Aorta (tissue), 5 donors: ENCODE measurements around the gene ELANE. TPM values are rescaled to one million over a fixed set of nuclear protein-coding genes. Genes with fewer than 3 reads are reported as not detected.
"Not testable (repeated sequence)": the region's sequence is repeated elsewhere in the genome, so short reads cannot be mapped to it uniquely, and the experiment has no call there.

Experiments
- ATAC-seq: fragments of 200-7000 bp; cut with Tn5 transposase; one replicate; pipeline ENCODE4 v1.9.1; 2022; ENCODE audit warnings: moderate library complexity; ENCODE audit not compliant: low FRiP score
- DNase-seq, 2 donors: peaks; one replicate each; pipeline ENCODE4 v3.0.0-alpha.2; 2020
- H3K27ac ChIP-seq, 2 donors: one replicate each; pipeline ENCODE4 v1.5.1; 2013; ENCODE audit warnings: low read length in 2 of 2, mild to moderate bottlenecking in 2 of 2, moderate library complexity in 2 of 2, control low read depth in 1 of 2, inconsistent platforms in 1 of 2, low read depth in 1 of 2
- H3K27me3 ChIP-seq, 2 donors: one replicate each; pipeline ENCODE4 v1.6.1; 2013; ENCODE audit warnings: control low read depth in 1 of 2, low read length in 1 of 2, mild to moderate bottlenecking in 1 of 2, moderate library complexity in 1 of 2; ENCODE audit not compliant: insufficient read depth in 2 of 2, control insufficient read depth in 1 of 2
- H3K36me3 ChIP-seq, 2 donors: one replicate each; pipeline ENCODE4 v1.6.1; 2013; ENCODE audit warnings: control low read depth in 1 of 2, low read length in 1 of 2, mild to moderate bottlenecking in 1 of 2; ENCODE audit not compliant: insufficient read depth in 2 of 2, control insufficient read depth in 1 of 2
- H3K4me1 ChIP-seq, 2 donors: one replicate each; pipeline ENCODE4 v1.6.1; 2013; ENCODE audit warnings: low read length in 2 of 2, control low read depth in 1 of 2, mild to moderate bottlenecking in 1 of 2, moderate library complexity in 1 of 2; ENCODE audit not compliant: insufficient read depth in 2 of 2, control insufficient read depth in 1 of 2
- H3K4me3 ChIP-seq, 2 donors: one replicate each; pipeline ENCODE4 v1.5.1; 2013; ENCODE audit warnings: low read length in 2 of 2, control low read depth in 1 of 2, mild to moderate bottlenecking in 1 of 2
- H3K9me3 ChIP-seq: one replicate; pipeline ENCODE4 v1.6.1; 2013; ENCODE audit warnings: mild to moderate bottlenecking, low read length; ENCODE audit not compliant: control insufficient read depth
- WGBS, 2 donors: extraction: QIAGEN DNeasy Blood & Tissue Kit; methylation state at CpG; one replicate each; pipeline ENCODE4 v1.1.7; 2013; 5-methylcytosine and 5-hydroxymethylcytosine counted together
- intact Hi-C, 2 donors: fragments of 100-400 bp; cut with DNase I; formaldehyde crosslinking; loops; one replicate each; pipeline versions ENCODE4 v1.14.2 to v1.15.0; 2022
- polyA plus RNA-seq, 2 donors: library from polyadenylated mRNA; stranded (reverse); fragments of 200-250 nt; gene quantifications; one replicate each; pipeline ENCODE4 v1.2.3, GENCODE V29; 2013
- total RNA-seq, 2 donors: library from RNA; stranded (reverse); fragmentation: NEBNext Ultra II Directional; extraction: Animal tissue kit (Norgen Biotek cat#: 25700); gene quantifications; one replicate each; pipeline ENCODE4 v1.2.1, GENCODE V29; 2021
- donor health status: healthy with polysubstance abuse.
- donor health status: Bipolar disorder and iron deficiency.
- donor health status: DM: no; HTN: no; CAD: no.
- donor health status: DM: no; HTN: no; CAD: no.
- donor health status: DM: yes; HTN: yes; CAD: no.

Gene ELANE
- total and polyA plus RNA-seq, 4 donors = 2.0 TPM; not detected in 3

GRCh38 chr19:831407-832369 lies 20.4 kb upstream of the ELANE start:
- Histone ChIP-seq H3K36me3 (no peaks in the 10 kb centered on the region), H3K4me3 (no peak overlapping the region), H3K9me3 (peaks cover 2% of the 10 kb centered on the region), H3K27ac (no peak overlapping the region), H3K27me3 (no peaks in the 10 kb centered on the region), H3K4me1 (no peaks in the 10 kb centered on the region)
- ATAC-seq = no peak
- intact Hi-C loops = no loop called here
- WGBS, 2 donors = 59 to 60% methylated on average over 37 to 38 of the region's 38 CpGs
- DNase-seq = no peak

DNA sequence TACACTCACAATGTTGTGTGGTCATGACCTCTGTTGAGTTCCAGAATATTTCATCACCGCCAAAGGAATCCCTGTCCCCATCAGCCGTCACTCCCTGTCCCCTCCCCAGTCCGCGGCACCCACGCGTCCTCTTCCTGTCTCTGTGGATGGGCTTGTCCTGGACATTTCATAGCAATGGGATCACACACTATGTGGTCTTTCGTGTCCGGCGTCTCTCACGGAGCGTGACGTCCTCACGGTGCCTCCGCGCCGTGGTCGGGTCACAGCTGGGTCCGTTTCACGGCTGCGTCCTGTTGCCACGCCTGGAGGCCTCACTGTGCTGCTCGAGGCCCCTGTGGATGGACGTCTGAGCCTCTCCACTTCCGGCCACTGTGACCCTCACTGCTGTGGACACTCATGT lies 17.9 kb upstream of the ELANE start:
- Histone ChIP-seq H3K36me3 (no peaks in the 10 kb centered on the region), H3K27ac (no peak overlapping the region), H3K4me3 (no peak overlapping the region), H3K4me1 (no peaks in the 10 kb centered on the region), H3K27me3 (no peaks in the 10 kb centered on the region), H3K9me3 (peaks cover 2% of the 10 kb centered on the region)
- ATAC-seq (no peak), DNase-seq (no peak)
- WGBS, 2 donors = 71 to 78% methylated on average over 24 of the region's 24 CpGs
- intact Hi-C loops = no loop called here

DNA sequence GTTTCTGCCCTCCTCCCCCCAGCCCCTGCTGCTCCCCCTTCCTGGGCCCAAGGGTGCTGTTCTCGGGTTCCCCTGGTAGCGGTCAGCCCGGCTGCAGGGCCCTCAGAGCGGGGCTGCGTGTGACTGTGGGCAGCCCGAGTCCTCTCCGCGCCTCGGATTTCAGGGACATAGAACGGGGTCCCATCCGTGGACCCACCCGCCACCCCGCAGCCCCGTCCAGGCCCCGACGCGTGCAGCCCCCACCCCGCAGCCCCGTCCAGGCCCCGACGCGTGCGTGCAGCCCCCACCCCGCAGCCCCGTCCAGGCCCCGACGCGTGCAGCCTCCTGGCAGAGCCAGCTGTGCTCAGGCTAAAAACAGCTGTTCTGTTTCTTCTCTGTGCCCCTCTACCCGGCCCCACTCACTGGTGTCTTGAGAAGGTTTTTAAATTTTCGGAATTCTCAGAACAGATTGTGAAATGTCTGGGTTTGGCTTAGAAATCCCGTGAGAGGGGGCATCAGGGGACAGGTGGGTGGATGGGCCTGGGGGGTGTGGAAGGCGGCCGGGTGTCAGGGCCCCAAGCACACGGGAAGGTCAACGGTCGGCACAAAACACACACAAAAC lies 16.8 kb upstream of the ELANE start:
- Histone ChIP-seq H3K9me3 (peaks cover 2% of the 10 kb centered on the region), H3K4me1 (no peaks in the 10 kb centered on the region), H3K36me3 (no peaks in the 10 kb centered on the region), H3K27me3 (no peaks in the 10 kb centered on the region), H3K27ac (no peak overlapping the region), H3K4me3 (no peak overlapping the region)
- DNase-seq (peak in 1 of 2 donors; percentile 81), ATAC-seq (peak; percentile 84)
- intact Hi-C loops = no loop called here
- WGBS, 2 donors = 61 to 63% methylated on average over 32 to 36 of the region's 36 CpGs

DNA sequence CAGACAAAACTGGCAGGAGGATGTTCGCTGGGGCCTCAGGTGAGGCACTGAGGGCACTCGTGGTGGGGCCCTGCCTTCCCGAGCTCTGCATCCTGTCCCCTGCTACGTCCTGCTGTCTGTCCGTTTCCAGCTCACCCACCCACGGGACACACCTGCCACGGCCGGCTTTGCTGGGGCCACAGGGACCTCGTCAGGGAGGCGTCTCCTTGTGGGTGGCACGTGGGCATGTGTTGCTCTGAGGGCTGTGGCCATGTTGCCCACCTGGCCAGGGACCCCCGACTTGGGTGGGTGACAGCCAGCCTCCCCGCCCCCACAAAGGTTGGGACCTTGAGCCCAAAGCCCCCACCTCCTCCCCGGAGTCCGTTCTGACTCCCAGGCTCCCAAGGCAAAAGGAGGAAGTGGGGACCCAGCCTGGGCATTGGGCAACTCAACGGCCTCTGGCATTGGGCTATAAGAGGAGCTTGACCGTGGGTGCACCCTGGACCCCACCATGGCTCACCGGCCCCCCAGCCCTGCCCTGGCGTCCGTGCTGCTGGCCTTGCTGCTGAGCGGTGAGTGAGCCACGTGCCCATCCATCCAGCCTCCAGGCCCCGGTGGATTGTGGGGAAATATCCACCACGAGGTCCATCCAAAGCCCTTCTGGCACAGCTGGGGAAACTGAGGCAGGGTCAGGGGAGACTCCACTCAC lies 11.4 kb upstream of the ELANE start, which contains the start of gene PRTN3:
TSS of gene PRTN3 (plus strand) at position 481 of the 688 bp plus-strand sequence. CDS start at position 491, 10 bp downstream.
- intact Hi-C loops = no loop called here
- 73 to 78% methylated on average over 24 of the region's 24 CpGs for WGBS, 2 donors
- ATAC-seq = peak; percentile 23

GRCh38 chr19:842802-843179 lies 9.3 kb upstream of the ELANE start:
- H3K27ac ChIP-seq, H3K4me3 ChIP-seq, ATAC-seq, H3K4me1 ChIP-seq, H3K36me3 ChIP-seq, DNase-seq, intact Hi-C loops, H3K27me3 ChIP-seq, H3K9me3 ChIP-seq: not testable (repeated sequence)
- WGBS, 2 donors = 80% methylated on average over 7 of the region's 7 CpGs

More for the DNA sequence above, 11.4 kb upstream of the ELANE start, which contains the start of gene PRTN3:
- no peak within 1 kb of the TSS for H3K4me3 ChIP-seq
- no peaks in the 10 kb centered on the region for H3K4me1 ChIP-seq
- H3K36me3 ChIP-seq = no peaks in the 10 kb centered on the region
- DNase-seq = peak in 1 of 2 donors; percentile 66
- no peaks in the 10 kb centered on the region for H3K9me3 ChIP-seq
- H3K27ac ChIP-seq = no peak within 1 kb of the TSS
- H3K27me3 ChIP-seq = no peaks in the 10 kb centered on the region

DNA sequence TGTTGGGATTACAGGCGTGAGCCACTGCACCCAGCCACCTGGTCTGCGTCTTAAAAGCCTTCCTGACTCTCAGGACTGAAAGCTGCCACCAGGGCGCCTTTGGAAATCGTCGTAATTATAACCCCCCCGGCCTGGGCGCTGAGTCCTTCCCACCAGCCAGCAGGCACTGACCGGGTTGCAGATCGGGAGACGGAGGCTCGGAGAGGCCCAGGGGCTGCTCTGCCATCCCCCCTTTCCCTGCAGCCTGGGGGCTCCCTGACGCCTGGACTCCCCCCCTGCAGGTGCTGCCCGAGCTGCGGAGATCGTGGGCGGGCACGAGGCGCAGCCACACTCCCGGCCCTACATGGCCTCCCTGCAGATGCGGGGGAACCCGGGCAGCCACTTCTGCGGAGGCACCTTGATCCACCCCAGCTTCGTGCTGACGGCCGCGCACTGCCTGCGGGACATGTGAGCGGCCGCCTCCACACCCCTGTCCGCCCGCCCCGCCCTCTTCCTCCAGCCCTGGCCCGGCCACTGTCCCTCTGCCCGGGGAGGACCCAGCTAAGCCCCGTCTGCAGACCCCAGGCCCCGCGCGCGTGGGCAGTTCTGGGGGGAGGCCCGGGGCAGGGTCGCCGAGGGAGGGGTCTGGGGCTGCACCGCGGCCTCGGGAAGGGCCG lies 8.8 kb upstream of the ELANE start:
- DNase-seq = no peak
- Histone ChIP-seq H3K27ac (no peak overlapping the region), H3K4me1 (no peaks in the 10 kb centered on the region), H3K4me3 (no peak overlapping the region), H3K27me3 (no peaks in the 10 kb centered on the region), H3K9me3 (no peaks in the 10 kb centered on the region), H3K36me3 (no peaks in the 10 kb centered on the region)
- intact Hi-C loops = no loop called here
- peak; percentile 37 for ATAC-seq
- WGBS, 2 donors = 2 to 4% methylated on average over 45 to 46 of the region's 46 CpGs

DNA sequence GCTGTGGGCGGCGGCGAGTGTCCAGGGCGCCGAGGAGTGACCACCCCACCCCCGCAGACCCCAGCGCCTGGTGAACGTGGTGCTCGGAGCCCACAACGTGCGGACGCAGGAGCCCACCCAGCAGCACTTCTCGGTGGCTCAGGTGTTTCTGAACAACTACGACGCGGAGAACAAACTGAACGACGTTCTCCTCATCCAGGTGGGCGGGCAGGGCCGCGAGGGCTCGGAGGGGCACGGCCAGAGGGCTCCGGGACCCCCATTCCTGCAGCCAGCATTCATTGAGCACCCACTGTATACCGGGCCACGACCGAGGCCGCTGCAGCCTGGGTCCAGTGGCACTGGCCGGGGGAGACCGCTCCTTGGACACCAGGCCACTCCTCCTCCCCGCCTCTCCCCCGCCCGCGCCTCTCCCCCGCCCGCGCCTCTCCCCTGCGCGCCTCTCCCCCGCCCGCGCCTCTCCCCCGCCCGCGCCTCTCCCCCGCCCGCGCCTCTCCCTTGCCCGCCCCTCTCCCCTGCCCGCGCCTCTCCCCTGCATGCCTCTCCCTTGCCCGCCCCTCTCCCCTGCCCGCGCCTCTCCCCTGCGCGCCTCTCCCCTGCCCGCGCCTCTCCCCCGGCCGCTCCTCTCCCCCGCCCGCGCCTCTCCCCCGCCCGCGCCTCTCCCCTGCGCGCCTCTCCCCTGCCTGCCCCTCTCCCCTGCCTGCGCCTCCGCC lies 8.1 kb upstream of the ELANE start:
- Histone ChIP-seq H3K27me3 (no peaks in the 10 kb centered on the region), H3K36me3 (no peaks in the 10 kb centered on the region), H3K4me3 (no peak overlapping the region), H3K9me3 (no peaks in the 10 kb centered on the region), H3K4me1 (no peaks in the 10 kb centered on the region), H3K27ac (no peak overlapping the region)
- ATAC-seq (no peak), DNase-seq (no peak)
- intact Hi-C loops = no loop called here
- WGBS, 2 donors = 4 to 38% methylated on average over 18 to 69 of the region's 70 CpGs

DNA sequence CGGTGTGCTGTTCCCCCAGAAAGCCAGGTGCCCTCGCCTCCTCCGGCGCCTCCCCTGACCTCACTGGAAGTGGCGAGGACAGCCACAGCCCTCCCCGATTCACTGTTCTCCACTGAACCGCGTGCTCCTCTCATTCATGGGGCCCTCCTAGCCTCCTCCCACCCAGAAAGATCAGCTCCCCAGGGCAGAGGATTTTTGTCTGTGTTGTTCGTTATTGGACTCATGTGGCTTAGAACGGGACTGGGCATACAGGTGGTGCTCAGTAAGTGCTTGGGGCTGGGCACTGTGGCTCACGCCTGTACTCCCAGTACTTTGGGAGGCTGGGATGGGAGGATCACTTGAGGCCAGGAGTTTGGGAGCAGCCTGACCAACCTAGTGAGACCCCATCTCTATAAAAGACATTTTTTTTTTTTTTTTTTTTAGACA lies 7.5 kb upstream of the ELANE start:
- Histone ChIP-seq H3K9me3 (no peaks in the 10 kb centered on the region), H3K27ac (no peak overlapping the region), H3K4me1 (no peaks in the 10 kb centered on the region), H3K36me3 (no peaks in the 10 kb centered on the region), H3K27me3 (no peaks in the 10 kb centered on the region), H3K4me3 (no peak overlapping the region)
- intact Hi-C loops = no loop called here
- no peak for ATAC-seq
- no peak for DNase-seq
- WGBS, 2 donors = 32 to 53% methylated on average over 11 of the region's 11 CpGs
